HG03045 (cell line): ENCODE measurements around the gene FNDC10.
"Not testable (repeated sequence)": the region's sequence is repeated elsewhere in the genome, so short reads cannot be mapped to it uniquely, and the experiment has no call there.

Experiments
- ATAC-seq: cut with Tn5 transposase; IDR thresholded peaks from one replicate; pipeline ENCODE4 v1.9.1; 2021; ENCODE audit warnings: mild to moderate bottlenecking, moderate library complexity; ENCODE audit not compliant: unreplicated experiment

FNDC10 gene

GRCh38 chr1:1599030-1599934, 653 bp downstream of the FNDC10 start:
- no peak for ATAC-seq

GRCh38 chr1:1598720-1599029, 1.3 kb downstream of the FNDC10 start:
- ATAC-seq: no peak

- no peak for ATAC-seq
Measured at GRCh38 chr1:1598051-1598719, 1.8 kb downstream of the FNDC10 start.

- no peak for ATAC-seq
Measured at GRCh38 chr1:1597275-1597930, 2.5 kb downstream of the FNDC10 start.

GRCh38 chr1:1596493-1597274, 3.3 kb downstream of the FNDC10 start:
- ATAC-seq: no peak

- not testable (repeated sequence) for ATAC-seq
Measured at GRCh38 chr1:1595341-1595740, 4.6 kb downstream of the FNDC10 start.

- no peak for ATAC-seq
Measured at GRCh38 chr1:1594602-1595260, 5.2 kb downstream of the FNDC10 start.

- no peak for ATAC-seq
Measured at GRCh38 chr1:1593834-1594601, 5.9 kb downstream of the FNDC10 start.

- ATAC-seq: no peak
Measured at GRCh38 chr1:1591452-1591851, 8.5 kb downstream of the FNDC10 start.

GRCh38 chr1:1583347-1584010, 16.5 kb downstream of the FNDC10 start:
- ATAC-seq: no peak

- no peak for ATAC-seq
Measured at GRCh38 chr1:1582585-1583346, 17.2 kb downstream of the FNDC10 start.

GRCh38 chr1:1578371-1578940, 21.5 kb downstream of the FNDC10 start:
- ATAC-seq: no peak

- ATAC-seq: no peak
Measured at GRCh38 chr1:1577367-1578011, 22.4 kb downstream of the FNDC10 start.

GRCh38 chr1:1574721-1575537, 25.0 kb downstream of the FNDC10 start, which contains the start of gene SSU72:
Gene SSU72 (minus strand): TSS chr1:1574863. CDS start chr1:1574557, 306 bp downstream.
- ATAC-seq: peak; percentile 74

- ATAC-seq: peak; percentile 62
Measured at GRCh38 chr1:1573843-1574720, 25.9 kb downstream of the FNDC10 start.

- ATAC-seq: no peak
Measured at GRCh38 chr1:1569341-1569740, 30.6 kb downstream of the FNDC10 start.
